ENCODE measurements around the gene LOX. TPM values are rescaled to one million over a fixed set of nuclear protein-coding genes. Genes with fewer than 3 reads are reported as not detected.

The LOX gene
- total and polyA plus RNA-seq, 4 donors, result 6.6 to 125 (median 24.8) TPM

DNA sequence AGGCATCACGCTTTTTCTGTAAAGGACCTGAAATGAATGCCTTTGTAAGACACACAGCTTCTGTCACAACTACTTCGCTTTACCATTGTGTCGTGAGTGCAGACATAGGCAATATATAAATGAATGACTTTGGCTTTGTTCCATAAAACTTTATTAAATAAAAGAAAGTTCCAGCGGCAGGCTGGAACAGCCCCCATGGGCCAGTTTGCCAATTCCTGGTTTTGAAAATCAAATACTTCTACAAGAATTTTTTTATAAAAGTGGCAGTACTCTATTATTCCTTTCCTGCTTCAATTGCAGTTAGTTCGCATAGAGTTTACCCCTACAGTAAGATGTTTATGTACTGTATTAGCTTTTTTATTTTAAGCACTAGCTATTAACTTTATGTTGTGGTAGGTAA is 62.6 kb downstream of the LOX start:
- Histone ChIP-seq H3K27ac (ENCODE audit: low read depth in 1 of 2, low read length in 2 of 2) (no peak overlapping the region), H3K36me3 (ENCODE audit: control insufficient read depth in 1 of 2, insufficient read depth in 2 of 2, low read length in 1 of 2) (no peaks in the 10 kb centered on the region), H3K4me1 (ENCODE audit: control insufficient read depth in 1 of 2, insufficient read depth in 2 of 2, low read length in 2 of 2) (no peaks in the 10 kb centered on the region), H3K9me3 (ENCODE audit: control insufficient read depth, low read length) (no peaks in the 10 kb centered on the region), H3K4me3 (ENCODE audit: low read length in 2 of 2) (peak overlapping the region in 1 of 2 donors; percentile 59), H3K27me3 (ENCODE audit: control insufficient read depth in 1 of 2, insufficient read depth in 2 of 2, low read length in 1 of 2) (no peaks in the 10 kb centered on the region)
- DNase-seq (peak in 1 of 2 donors; percentile 13), ATAC-seq (ENCODE audit: low FRiP score) (no peak)
- intact Hi-C loops (cut with DNase I), result no loop called here
- 12 to 15% methylated on average over 5 of the region's 5 CpGs for WGBS, 2 donors

DNA sequence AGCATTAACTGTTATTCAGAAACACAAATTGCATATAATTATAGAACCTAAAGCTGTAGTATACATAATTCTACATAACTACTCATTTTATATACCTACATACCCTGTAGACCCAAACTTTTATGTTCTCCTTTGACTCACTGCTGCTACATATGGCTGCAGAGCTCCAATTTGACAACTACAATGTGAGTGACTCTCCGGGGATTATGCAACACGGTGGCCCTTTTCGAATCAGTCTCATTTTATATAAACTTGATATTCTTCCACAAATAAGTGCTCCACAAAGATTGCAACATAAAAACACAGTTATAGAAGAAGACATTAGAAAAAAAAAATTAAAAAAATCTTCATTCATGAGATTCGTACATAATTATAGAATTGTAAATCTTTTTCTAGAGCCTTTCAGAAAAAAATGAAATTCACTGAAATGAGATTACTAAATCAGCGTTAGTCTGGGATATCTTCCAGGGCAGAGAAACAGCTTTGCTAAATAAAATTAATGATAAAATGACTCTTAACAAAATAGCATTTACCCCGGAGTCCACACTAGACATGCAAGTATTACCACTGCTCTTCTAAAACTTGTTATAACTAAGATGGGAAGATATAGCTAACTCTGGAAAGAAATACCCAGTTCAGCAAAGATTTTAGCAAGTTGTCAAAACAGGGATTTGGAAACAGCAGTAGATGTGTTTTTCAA is 63.7 kb downstream of the LOX start:
- ATAC-seq (ENCODE audit: low FRiP score) (no peak), DNase-seq (no peak)
- intact Hi-C loops (cut with DNase I), result no loop called here
- Histone ChIP-seq H3K9me3 (ENCODE audit: control insufficient read depth, low read length) (no peaks in the 10 kb centered on the region), H3K4me1 (ENCODE audit: control insufficient read depth in 1 of 2, insufficient read depth in 2 of 2, low read length in 2 of 2) (no peaks in the 10 kb centered on the region), H3K4me3 (ENCODE audit: low read length in 2 of 2) (no peak overlapping the region), H3K36me3 (ENCODE audit: control insufficient read depth in 1 of 2, insufficient read depth in 2 of 2, low read length in 1 of 2) (no peaks in the 10 kb centered on the region), H3K27me3 (ENCODE audit: control insufficient read depth in 1 of 2, insufficient read depth in 2 of 2, low read length in 1 of 2) (no peaks in the 10 kb centered on the region), H3K27ac (ENCODE audit: low read depth in 1 of 2, low read length in 2 of 2) (no peak overlapping the region)
- WGBS, 2 donors, result 11% methylated on average over 6 of the region's 6 CpGs

Other genes with a start within 250 kb of the LOX start
- not detected for gene FTMT, start 226.4 kb downstream of the LOX start, total RNA-seq
- gene FTMT, start 226.4 kb downstream of the LOX start, polyA plus RNA-seq, result not detected
- 10 to 100 TPM; 10.6 to 12.2 TPM for gene SRFBP1, start 116.3 kb downstream of the LOX start, total RNA-seq
- 1 to 10 TPM; 2.6 to 5.3 TPM for gene SRFBP1, start 116.3 kb downstream of the LOX start, polyA plus RNA-seq
- gene ZNF474, start 51.3 kb upstream of the LOX start, total RNA-seq, result under 1 TPM; 0.52 to 0.75 TPM
- under 1 TPM in 1 of 2 donors, not detected in 1; 0.08 TPM for gene ZNF474, start 51.3 kb upstream of the LOX start, polyA plus RNA-seq
- 10 to 100 TPM in 1 of 2 donors, 1 to 10 TPM in 1; 9.7 to 14.7 TPM for gene SNCAIP, start 234.0 kb upstream of the LOX start, total RNA-seq
- gene SNCAIP, start 234.0 kb upstream of the LOX start, polyA plus RNA-seq, result 1 to 10 TPM; 3.6 to 8.4 TPM

All from aorta (tissue), 5 donors.